H9 (cell line): ENCODE results near the gene APOL6. TPM values are rescaled to one million over a fixed set of nuclear protein-coding genes. Genes with fewer than 3 reads are reported as not detected.

Experiments
- DNase-seq: peaks from one replicate; pipeline ENCODE4 v3.0.0-alpha.2; 2017
- H2AFZ ChIP-seq: one replicate; pipeline ENCODE4 v1.6.1; 2013; ENCODE audit warnings: mild to moderate bottlenecking, low read length, control low read depth, moderate library complexity
- H2AK5ac ChIP-seq: 2 replicates; pipeline ENCODE4 v1.6.1; 2013; ENCODE audit warnings: low read length, control low read depth, mixed read lengths; ENCODE audit not compliant: insufficient read length
- H2BK120ac ChIP-seq: one replicate; pipeline ENCODE4 v1.6.1; 2013; ENCODE audit warnings: low read depth, mild to moderate bottlenecking, low read length, control low read depth, inconsistent platforms; ENCODE audit not compliant: poor library complexity, severe bottlenecking
- H2BK12ac ChIP-seq: 2 replicates; pipeline ENCODE4 v1.6.1; 2013; ENCODE audit warnings: low read length, control low read depth, mixed read lengths, low read depth; ENCODE audit not compliant: insufficient read length
- H2BK15ac ChIP-seq: 2 replicates; pipeline ENCODE4 v1.6.1; 2013; ENCODE audit warnings: low read depth, low read length, control low read depth
- H2BK20ac ChIP-seq: one replicate; pipeline ENCODE4 v1.6.1; 2013; ENCODE audit warnings: low read depth, mild to moderate bottlenecking, low read length, control low read depth, inconsistent platforms; ENCODE audit not compliant: poor library complexity, severe bottlenecking
- H2BK5ac ChIP-seq: 2 replicates; pipeline ENCODE4 v1.6.1; 2013; ENCODE audit warnings: low read length, control low read depth, mixed read lengths; ENCODE audit not compliant: insufficient read length
- H3K14ac ChIP-seq: 2 replicates; pipeline ENCODE4 v1.6.1; 2013; ENCODE audit warnings: low read length, control low read depth; ENCODE audit not compliant: insufficient read depth
- H3K18ac ChIP-seq: 2 replicates; pipeline ENCODE4 v1.6.1; 2013; ENCODE audit warnings: low read depth, mild to moderate bottlenecking, mixed read lengths, low read length, control low read depth; ENCODE audit not compliant: insufficient read length
- H3K23ac ChIP-seq: 2 replicates; pipeline ENCODE4 v1.6.1; 2013; ENCODE audit warnings: low read length, control low read depth, mixed read lengths, low read depth; ENCODE audit not compliant: insufficient read length
- H3K23me2 ChIP-seq: 2 replicates; pipeline ENCODE4 v1.6.1; 2013; ENCODE audit warnings: low read depth, mild to moderate bottlenecking, mixed read lengths, low read length, control low read depth; ENCODE audit not compliant: insufficient read length, poor library complexity, severe bottlenecking
- H3K27ac ChIP-seq: 2 replicates; pipeline ENCODE4 v1.5.1; 2013; ENCODE audit warnings: low read length, control low read depth, mixed read lengths, low read depth; ENCODE audit not compliant: insufficient read length
- H3K27me3 ChIP-seq: 2 replicates; pipeline ENCODE4 v1.6.1; 2013; ENCODE audit warnings: low read length, control low read depth, inconsistent platforms; ENCODE audit not compliant: insufficient read depth
- H3K4ac ChIP-seq: 2 replicates; pipeline ENCODE4 v1.6.1; 2013; ENCODE audit warnings: low read depth, mild to moderate bottlenecking, control low read depth, inconsistent platforms, low read length, moderate library complexity
- H3K4me1 ChIP-seq: 2 replicates; pipeline ENCODE4 v1.6.1; 2013; ENCODE audit warnings: low read length, control low read depth, inconsistent platforms; ENCODE audit not compliant: insufficient read depth
- H3K4me2 ChIP-seq: 2 replicates; pipeline ENCODE4 v1.6.1; 2013; ENCODE audit warnings: low read length, control low read depth, mixed read lengths; ENCODE audit not compliant: insufficient read length, insufficient read depth
- H3K56ac ChIP-seq: 2 replicates; pipeline ENCODE4 v1.6.1; 2013; ENCODE audit warnings: low read depth, mild to moderate bottlenecking, mixed read lengths, low read length, control low read depth; ENCODE audit not compliant: insufficient read length
- H3K79me1 ChIP-seq: 2 replicates; pipeline ENCODE4 v1.6.1; 2013; ENCODE audit warnings: low read depth, mild to moderate bottlenecking, moderate library complexity, low read length, control low read depth, inconsistent platforms; ENCODE audit not compliant: insufficient read depth, poor library complexity, severe bottlenecking
- H3K79me2 ChIP-seq: 2 replicates; pipeline ENCODE4 v1.6.1; 2013; ENCODE audit warnings: low read length, control low read depth, inconsistent platforms; ENCODE audit not compliant: insufficient read depth
- H3K9ac ChIP-seq: 2 replicates; pipeline ENCODE4 v1.6.1; 2013; ENCODE audit warnings: low read length, control low read depth, mixed read lengths; ENCODE audit not compliant: insufficient read length; ENCODE audit errors: extremely low read depth
- H3K9me3 ChIP-seq: one replicate; pipeline ENCODE4 v1.6.1; 2013; ENCODE audit warnings: low read depth, low read length, inconsistent platforms; ENCODE audit not compliant: control insufficient read depth
- H3T11ph ChIP-seq: one replicate; pipeline ENCODE4 v1.6.1; 2013; ENCODE audit warnings: mild to moderate bottlenecking, low read length, control low read depth, inconsistent platforms
- H4K20me1 ChIP-seq: one replicate; pipeline ENCODE4 v1.6.1; 2013; ENCODE audit not compliant: control insufficient read depth, insufficient read length, insufficient read depth
- H4K5ac ChIP-seq: 2 replicates; pipeline ENCODE4 v1.6.1; 2013; ENCODE audit warnings: low read depth, mild to moderate bottlenecking, mixed read lengths, low read length, control low read depth; ENCODE audit not compliant: insufficient read length
- H4K8ac ChIP-seq: replicated peaks from 2 replicates; pipeline ENCODE4 v1.6.1; 2013; ENCODE audit warnings: low read length, control low read depth, mixed read lengths, low read depth; ENCODE audit not compliant: insufficient read length
- H4K91ac ChIP-seq: 2 replicates; pipeline ENCODE4 v1.6.1; 2013; ENCODE audit warnings: low read depth, mild to moderate bottlenecking, moderate library complexity, mixed read lengths, low read length, control low read depth; ENCODE audit not compliant: insufficient read length
- H3K27ac Mint-ChIP-seq, 3 experiments: 2 replicates in 2 of 3; 3 replicates in 1 of 3; pipeline ENCODE4 v1.8.0; 2020 to 2021; ENCODE audit warnings: mixed read lengths in 3 of 3, mild to moderate bottlenecking in 1 of 3, moderate library complexity in 1 of 3
- H3K27me3 Mint-ChIP-seq: 2 replicates; pipeline ENCODE4 v1.8.0; 2021; ENCODE audit warnings: low read depth, mild to moderate bottlenecking, moderate library complexity, mixed read lengths
- H3K36me3 Mint-ChIP-seq, 3 experiments: 2 replicates in 2 of 3; 3 replicates in 1 of 3; pipeline ENCODE4 v1.8.0; 2020 to 2021; ENCODE audit warnings: low read depth in 3 of 3, mixed read lengths in 3 of 3; ENCODE audit not compliant: insufficient read depth in 1 of 3
- H3K4me1 Mint-ChIP-seq, 2 experiments: 2 replicates each; pipeline ENCODE4 v1.8.0; 2020; ENCODE audit warnings: mixed read lengths in 2 of 2
- H3K4me3 Mint-ChIP-seq, 2 experiments: 2 replicates in 1 of 2; 3 replicates in 1 of 2; pipeline ENCODE4 v1.8.0; 2020 to 2021; ENCODE audit warnings: mild to moderate bottlenecking in 2 of 2, mixed read lengths in 2 of 2, moderate library complexity in 1 of 2
- H3K9me3 Mint-ChIP-seq, 2 experiments: 2 replicates in 1 of 2; 3 replicates in 1 of 2; pipeline ENCODE4 v1.8.0; 2020; ENCODE audit warnings: mild to moderate bottlenecking in 2 of 2, mixed read lengths in 2 of 2, moderate library complexity in 1 of 2
- CTCF ChIP-seq: fragments of 200-600 bp; sonication (generic); conservative IDR thresholded peaks from 3 replicates; pipeline ENCODE4 v1.8.0; 2021; ENCODE audit warnings: antibody characterized with exemption, mild to moderate bottlenecking
- WGBS: extraction: QIAGEN DNeasy Blood & Tissue Kit; methylation state at CpG from one replicate; pipeline ENCODE4 v1.1.7; 2013; ENCODE audit warnings: missing lambda C conversion rate, low lambda C conversion rate, mixed read lengths; ENCODE audit not compliant: insufficient read length; ENCODE audit errors: extremely low coverage; 5-methylcytosine and 5-hydroxymethylcytosine counted together
- total RNA-seq: library from RNA; stranded (reverse); gene quantifications from 2 replicates; pipeline ENCODE4 v1.2.1, GENCODE V29; 2021

Gene APOL6
- total RNA-seq, 1 experiment from 2014 or later: 0.07 TPM

GRCh38 chr22:35677460-35678187 lies 29.4 kb downstream of the APOL6 start:
- H3K56ac ChIP-seq: no peak overlapping the region
- no peaks in the 10 kb centered on the region for H3K27me3 ChIP-seq
- no peak overlapping the region for H3K27ac ChIP-seq
- H2BK15ac ChIP-seq: no peak overlapping the region
- peaks cover 42 to 45% of the 10 kb centered on the region in 2 experiments for H3K9me3 Mint-ChIP-seq
- no peaks in the 10 kb centered on the region for H3K79me1 ChIP-seq
- DNase-seq: no peak
- no peak overlapping the region for H2BK20ac ChIP-seq
- no peak overlapping the region for H3K23ac ChIP-seq
- no peaks in the 10 kb centered on the region for H3K4me1 ChIP-seq
- H3K9ac ChIP-seq: no peak overlapping the region
- H2AFZ ChIP-seq: no peak overlapping the region
- no peaks in the 10 kb centered on the region for H3K79me2 ChIP-seq
- H3T11ph ChIP-seq: no peak overlapping the region
- no peak overlapping the region for H3K4ac ChIP-seq
- no peak overlapping the region for H4K5ac ChIP-seq
- no peak overlapping the region for H4K91ac ChIP-seq
- no peak overlapping the region for H2BK120ac ChIP-seq
- H4K8ac ChIP-seq: no peak overlapping the region
- H3K18ac ChIP-seq: no peak overlapping the region
- peaks cover 20 to 22% of the 10 kb centered on the region in 2 experiments for H3K4me1 Mint-ChIP-seq
- H4K20me1 ChIP-seq: no peaks in the 10 kb centered on the region
- no peak overlapping the region for H3K4me3 Mint-ChIP-seq
- H3K27me3 Mint-ChIP-seq: peaks cover 1% of the 10 kb centered on the region; the same call in 1 of the 2 replicates
- peaks cover 21 to 44% (median 22%) of the 10 kb centered on the region in 3 experiments; a peak in 6 of 7 replicates for H3K36me3 Mint-ChIP-seq
- H2AK5ac ChIP-seq: no peak overlapping the region
- no peak overlapping the region for H2BK5ac ChIP-seq
- H3K23me2 ChIP-seq: no peaks in the 10 kb centered on the region
- no peak overlapping the region for H2BK12ac ChIP-seq
- no peak overlapping the region for H3K27ac Mint-ChIP-seq
- WGBS: no CpG with 5 or more reads among the region's 7 CpGs
- TF ChIP-seq CTCF: no peak
- H3K14ac ChIP-seq: no peak overlapping the region
- H3K4me2 ChIP-seq: no peak overlapping the region
- H3K9me3 ChIP-seq: no peaks in the 10 kb centered on the region
